ENCODE data around the gene ITGAV.

GRCh38 chr2:186575302-186575701 lies 14.6 kb upstream of the ITGAV start:
- TF ChIP-seq CTCF (IDR thresholded peaks at IDR 0.05) (no peak), POLR2A (IDR thresholded peaks at IDR 0.05) (no peak), EP300 (IDR thresholded peaks at IDR 0.05) (no peak)

Data from suprapubic skin (tissue), 3 donors.